Vagina (tissue), 2 donors: ENCODE measurements around the gene JAGN1. TPM values are rescaled to one million over a fixed set of nuclear protein-coding genes. Genes with fewer than 3 reads are reported as not detected.

Experiments
- DNase-seq, 2 donors: peaks; one replicate each; pipeline ENCODE4 v3.0.0-alpha.2; 2017; ENCODE audit errors: extremely low spot score in 2 of 2
- H3K27ac ChIP-seq: fragments of 200-600 bp; sonication (generic); one replicate; pipeline ENCODE4 v1.5.1; 2019
- H3K27me3 ChIP-seq: fragments of 200-600 bp; sonication (generic); one replicate; pipeline ENCODE4 v1.5.1; 2019
- H3K36me3 ChIP-seq, 2 donors: fragments of 200-600 bp; sonication (generic); one replicate each; pipeline ENCODE4 v1.5.1; 2017 to 2019
- H3K4me1 ChIP-seq: fragments of 200-600 bp; sonication (generic); one replicate; pipeline ENCODE4 v1.5.1; 2019
- H3K4me3 ChIP-seq, 2 donors: fragments of 200-600 bp; sonication (generic); 1 replicate in 1 of 2; 2 replicates in 1 of 2; pipeline ENCODE4 v1.5.1; 2016 to 2019
- H3K9me3 ChIP-seq: fragments of 200-600 bp; sonication (generic); one replicate; pipeline ENCODE4 v1.5.1; 2019
- CTCF ChIP-seq, 3 experiments: fragments of 450-650 bp in 2 of 3; fragments of 200-600 bp in 1 of 3; sonication (generic) in 1 of 3; IDR thresholded peaks; one replicate each; pipeline ENCODE4 v1.5.1; 2017 to 2019; ENCODE audit warnings: antibody characterized with exemption in 3 of 3, mild to moderate bottlenecking in 2 of 3, moderate library complexity in 2 of 3
- POLR2A ChIP-seq, 2 donors: fragments of 450-650 bp; IDR thresholded peaks; one replicate each; pipeline ENCODE4 v1.6.1; 2017; ENCODE audit warnings: antibody characterized with exemption in 2 of 2, mild to moderate bottlenecking in 2 of 2, moderate library complexity in 2 of 2
- POLR2AphosphoS5 ChIP-seq, 2 donors: sonication (generic); formaldehyde crosslinking; IDR thresholded peaks; one replicate each; pipeline ENCODE4 v1.9.0; 2017; ENCODE audit warnings: antibody characterized with exemption in 2 of 2, mild to moderate bottlenecking in 2 of 2, low read depth in 1 of 2; ENCODE audit not compliant: insufficient read depth in 1 of 2
- intact Hi-C: fragments of 100-400 bp; cut with DNase I; formaldehyde crosslinking; loops from one replicate; pipeline ENCODE4 v1.15.1; 2023
- small RNA-seq: library from RNA; depleted of rRNA; stranded (forward); fragments of <200 nt; gene quantifications from one replicate; pipeline ENCODE3, GENCODE V24; 2016
- total RNA-seq: library from RNA; depleted of rRNA; stranded (reverse); fragments of >200 nt; gene quantifications from one replicate; pipeline ENCODE4 v1.2.3, GENCODE V29; 2016

The JAGN1 gene
- total RNA-seq, 1 donor from 2014 or later = 32.7 TPM

DNA sequence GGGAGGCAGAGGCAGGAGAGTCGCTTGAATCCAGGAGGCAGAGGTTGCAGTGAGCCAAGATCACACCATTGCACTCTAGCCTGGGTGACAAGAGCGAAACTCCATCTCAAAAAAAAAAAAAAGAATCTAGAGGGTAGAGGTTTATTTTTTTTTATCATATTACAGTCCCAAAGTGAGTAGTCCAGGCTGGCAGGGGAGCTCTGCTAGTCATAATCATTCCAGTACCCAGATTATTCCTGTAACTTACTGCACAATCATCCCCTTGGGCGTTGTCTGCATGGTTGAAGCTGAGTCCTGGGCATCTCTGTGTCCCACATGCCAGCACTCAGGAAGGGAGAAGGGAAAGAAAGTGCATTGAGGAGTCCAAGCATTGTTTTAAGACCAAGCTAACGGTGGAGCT is 51.8 kb downstream of the JAGN1 start:
- Histone ChIP-seq H3K9me3 (no peaks in the 10 kb centered on the region), H3K4me1 (peaks cover 10% of the 10 kb centered on the region), H3K36me3 (peaks cover 0 to 30% of the 10 kb centered on the region in 2 donors), H3K27me3 (no peaks in the 10 kb centered on the region), H3K4me3 (no peak overlapping the region), H3K27ac (no peak overlapping the region)
- no peak for DNase-seq
- intact Hi-C loops = no loop called here
- no peak for TF ChIP-seq POLR2AphosphoS5 (IDR thresholded peaks at IDR 0.05; ENCODE audit: insufficient read depth in 1 of 2, low read depth in 1 of 2)
- no peak for TF ChIP-seq POLR2A (IDR thresholded peaks at IDR 0.05)
- TF ChIP-seq CTCF (IDR thresholded peaks at IDR 0.05) = no peak

- peaks cover 0 to 21% of the 10 kb centered on the region in 2 donors for H3K36me3 ChIP-seq
- H3K9me3 ChIP-seq = no peaks in the 10 kb centered on the region
- H3K27ac ChIP-seq = no peak overlapping the region
- intact Hi-C loops = no loop called here
- peaks cover 18% of the 10 kb centered on the region for H3K4me1 ChIP-seq
- H3K4me3 ChIP-seq = no peak overlapping the region
- H3K27me3 ChIP-seq = no peaks in the 10 kb centered on the region
- DNase-seq = no peak
- no peak for TF ChIP-seq POLR2A (IDR thresholded peaks at IDR 0.05)
- TF ChIP-seq CTCF (IDR thresholded peaks at IDR 0.05) = no peak
- TF ChIP-seq POLR2AphosphoS5 (IDR thresholded peaks at IDR 0.05; ENCODE audit: insufficient read depth in 1 of 2, low read depth in 1 of 2) = no peak
Measured at GRCh38 chr3:9942934-9943690, 52.7 kb downstream of the JAGN1 start.

Small RNAs within 50 kb of the gene (small RNA-seq; reads per million reads assigned to genes)
- not detected for gene RNU6-882P

Other genes with a start within 250 kb of the JAGN1 start
- 25.8 TPM for gene MTMR14, start 241.1 kb upstream of the JAGN1 start, total RNA-seq
- gene CPNE9, start 186.8 kb upstream of the JAGN1 start, total RNA-seq = not detected
- 16.9 TPM for gene BRPF1, start 158.9 kb upstream of the JAGN1 start, total RNA-seq
- 51.6 TPM for gene OGG1, start 140.7 kb upstream of the JAGN1 start, total RNA-seq
- 42.5 TPM for gene CAMK1, start 120.7 kb upstream of the JAGN1 start, total RNA-seq
- gene TADA3, start 98.1 kb upstream of the JAGN1 start, total RNA-seq = 58.9 TPM
- gene ARPC4, start 97.5 kb upstream of the JAGN1 start, total RNA-seq = 124 TPM
- gene TTLL3, start 80.3 kb upstream of the JAGN1 start, total RNA-seq = 73.4 TPM
- gene RPUSD3, start 46.6 kb upstream of the JAGN1 start, total RNA-seq = 50.6 TPM
- 51.3 TPM for gene CIDEC, start 10.4 kb upstream of the JAGN1 start, total RNA-seq
- gene IL17RE, start 12.2 kb downstream of the JAGN1 start, total RNA-seq = 15.2 TPM
- 66.3 TPM for gene IL17RC, start 26.5 kb downstream of the JAGN1 start, total RNA-seq
- gene CRELD1, start 43.2 kb downstream of the JAGN1 start, total RNA-seq = 27.0 TPM
- gene PRRT3, start 61.8 kb downstream of the JAGN1 start, total RNA-seq = 1.7 TPM
- 36.6 TPM for gene EMC3, start 96.2 kb downstream of the JAGN1 start, total RNA-seq
- 4.4 TPM for gene FANCD2, start 135.8 kb downstream of the JAGN1 start, total RNA-seq
- not detected for gene FANCD2OS, start 217.6 kb downstream of the JAGN1 start, total RNA-seq
- 94.5 TPM for gene BRK1, start 225.1 kb downstream of the JAGN1 start, total RNA-seq